Thoracic aorta (tissue), 2 donors: ENCODE results near the gene SLC17A5. TPM values are rescaled to one million over a fixed set of nuclear protein-coding genes. Genes with fewer than 3 reads are reported as not detected.
"Not testable (repeated sequence)": the region's sequence is repeated elsewhere in the genome, so short reads cannot be mapped to it uniquely, and the experiment has no call there.

Experiments used
- ATAC-seq: fragments of 150-250 bp; one replicate; pipeline ENCODE4 v1.8.0; 2017; ENCODE audit warnings: low read depth; ENCODE audit not compliant: insufficient number of reproducible peaks, low FRiP score
- DNase-seq: peaks from one replicate; pipeline ENCODE4 v3.0.0-alpha.2; 2020; ENCODE audit warnings: low spot score
- H3K27ac ChIP-seq, 2 donors: fragments of 200-600 bp; sonication (generic); 1 replicate in 1 of 2; 2 replicates in 1 of 2; pipeline ENCODE4 v1.5.1; 2016; ENCODE audit warnings: mild to moderate bottlenecking in 2 of 2, moderate library complexity in 2 of 2
- H3K27me3 ChIP-seq: fragments of 200-600 bp; sonication (generic); replicated peaks from 2 replicates; pipeline ENCODE4 v1.6.0; 2016; ENCODE audit warnings: mild to moderate bottlenecking; ENCODE audit not compliant: insufficient read depth
- H3K36me3 ChIP-seq: fragments of 200-600 bp; sonication (generic); one replicate; pipeline ENCODE4 v1.5.1; 2016
- H3K4me1 ChIP-seq, 2 donors: fragments of 200-600 bp; sonication (generic); 1 replicate in 1 of 2; 2 replicates in 1 of 2; pipeline versions ENCODE4 v1.5.1 to v1.6.0; 2016; ENCODE audit warnings: low read depth in 2 of 2, mild to moderate bottlenecking in 1 of 2; ENCODE audit not compliant: control insufficient read depth in 1 of 2
- H3K4me3 ChIP-seq: fragments of 200-600 bp; sonication (generic); 2 replicates; pipeline ENCODE4 v1.5.1; 2016; ENCODE audit warnings: mild to moderate bottlenecking
- H3K9me3 ChIP-seq: fragments of 200-600 bp; sonication (generic); 2 replicates; pipeline ENCODE4 v1.5.1; 2016
- CTCF ChIP-seq: fragments of 200-600 bp; sonication (generic); IDR thresholded peaks from one replicate; pipeline ENCODE4 v1.5.1; 2019; ENCODE audit warnings: antibody characterized with exemption
- total RNA-seq, 2 donors: library from RNA; depleted of rRNA; stranded (reverse); fragments of >200 nt; gene quantifications; one replicate each; pipeline versions ENCODE4 v1.1.0 to v1.2.3, GENCODE V29; 2016

SLC17A5 gene
- total RNA-seq, 2 donors from 2014 or later, result 24.1 to 36.8 TPM

- peak within 1 kb of the TSS; percentile 67 to 71 for H3K27ac ChIP-seq
- TF ChIP-seq CTCF, result no peak
- DNase-seq, result no peak
Observed at GRCh38 chr6:73695619-73696421, 42.0 kb upstream of the SLC17A5 start, which contains the start of gene CD109. TSS of gene CD109 (plus strand) at chr6:73696203. CDS start at chr6:73696216, 13 bp downstream.

DNA sequence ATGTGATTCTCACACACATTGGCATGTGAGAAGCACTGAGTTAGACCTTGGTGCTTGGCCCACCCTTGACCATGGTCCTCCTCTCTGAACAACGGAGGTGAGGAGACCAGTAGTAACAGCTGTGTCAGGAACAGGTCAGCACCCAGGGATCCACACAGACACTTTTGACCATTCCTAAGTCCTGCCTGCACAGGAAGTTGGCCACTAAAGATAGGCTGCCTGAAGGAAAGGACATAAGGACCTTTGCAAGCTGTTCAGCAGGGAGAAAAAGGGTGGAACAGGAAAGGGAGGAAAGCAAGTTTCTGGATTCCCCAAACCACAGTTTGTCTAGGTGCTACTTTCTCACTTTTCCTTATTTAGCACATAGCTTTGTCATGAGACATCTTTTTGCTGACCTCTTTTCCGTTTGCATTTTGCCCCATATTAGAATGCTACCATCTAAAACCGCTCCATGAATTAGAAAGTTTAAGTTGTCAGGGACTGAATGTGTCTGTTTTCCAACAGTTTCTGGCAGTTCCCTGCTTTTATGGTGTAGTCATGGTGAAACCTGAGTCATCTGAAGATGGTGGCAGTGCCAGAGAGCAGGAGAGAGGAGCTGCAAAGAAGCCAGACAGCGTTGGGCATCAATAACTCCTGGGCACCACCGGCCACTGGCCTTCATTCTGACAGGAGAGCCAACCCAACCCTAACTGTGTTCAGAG lies 41.1 kb upstream of the SLC17A5 start:
- no peaks in the 10 kb centered on the region for H3K36me3 ChIP-seq
- peak overlapping the region; percentile 67 to 71 for H3K27ac ChIP-seq
- no peaks in the 10 kb centered on the region for H3K9me3 ChIP-seq
- H3K4me3 ChIP-seq, result peak overlapping the region; percentile 72
- ATAC-seq, result peak; percentile 60
- H3K4me1 ChIP-seq, result peaks cover 0 to 29% of the 10 kb centered on the region in 2 donors
- H3K27me3 ChIP-seq, result no peaks in the 10 kb centered on the region
- no peak for DNase-seq
- TF ChIP-seq CTCF, result no peak

More at GRCh38 chr6:73695619-73696421, 42.0 kb upstream of the SLC17A5 start, which contains the start of gene CD109:
- no peaks in the 10 kb centered on the region for H3K27me3 ChIP-seq
- no peaks in the 10 kb centered on the region for H3K9me3 ChIP-seq
- peak within 1 kb of the TSS; percentile 72 for H3K4me3 ChIP-seq
- peaks cover 0 to 29% of the 10 kb centered on the region in 2 donors for H3K4me1 ChIP-seq
- no peaks in the 10 kb centered on the region for H3K36me3 ChIP-seq
- ATAC-seq, result peak; percentile 52

DNA sequence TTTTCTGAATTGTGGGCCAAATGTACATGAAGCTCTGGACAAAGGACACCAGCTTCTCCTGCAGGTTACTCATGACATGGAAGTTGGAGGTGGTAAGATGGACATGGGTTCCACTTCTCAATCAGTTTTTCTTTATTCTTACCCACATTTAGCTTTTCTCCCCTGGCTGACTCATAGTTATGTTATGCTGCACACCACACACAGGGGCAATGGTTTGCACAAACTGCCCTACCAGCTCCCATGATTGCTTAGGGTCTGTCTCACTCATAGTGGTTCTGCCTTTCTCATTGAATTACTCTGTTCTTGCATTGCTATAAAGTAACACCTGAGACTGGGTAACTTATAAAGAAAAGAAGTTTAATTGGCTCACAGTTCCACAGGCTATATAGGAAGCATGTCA lies 37.7 kb upstream of the SLC17A5 start:
- no peak for TF ChIP-seq CTCF
- Histone ChIP-seq H3K4me1 (peaks cover 0 to 14% of the 10 kb centered on the region in 2 donors), H3K36me3 (no peaks in the 10 kb centered on the region), H3K4me3 (no peak overlapping the region), H3K27ac (no peak overlapping the region), H3K27me3 (no peaks in the 10 kb centered on the region), H3K9me3 (no peaks in the 10 kb centered on the region)
- no peak for DNase-seq
- no peak for ATAC-seq

DNA sequence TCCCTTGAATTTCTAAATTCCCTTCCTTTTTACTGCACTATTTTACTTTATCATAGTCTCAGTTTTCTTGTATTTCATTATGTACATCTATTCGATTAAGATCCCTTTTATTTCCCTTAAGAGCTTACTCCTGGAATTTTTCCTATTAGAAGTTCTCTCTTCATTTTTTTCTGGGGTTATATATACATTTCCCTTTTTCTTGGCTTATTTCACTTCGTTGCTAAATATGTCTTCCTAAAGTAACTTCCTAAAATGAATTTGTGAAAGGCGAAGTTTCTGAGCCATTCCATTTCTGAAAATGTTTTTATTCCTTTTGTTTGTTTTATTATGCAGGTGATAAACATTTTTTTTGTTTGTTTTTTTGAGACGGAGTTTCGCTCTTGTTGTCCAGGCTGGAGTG lies 36.3 kb upstream of the SLC17A5 start:
- Histone ChIP-seq H3K36me3 (no peaks in the 10 kb centered on the region), H3K4me3 (no peak overlapping the region), H3K27me3 (no peaks in the 10 kb centered on the region), H3K9me3 (no peaks in the 10 kb centered on the region), H3K4me1 (peaks cover 0 to 7% of the 10 kb centered on the region in 2 donors), H3K27ac (no peak overlapping the region)
- TF ChIP-seq CTCF, result no peak
- DNase-seq (no peak), ATAC-seq (no peak)

GRCh38 chr6:73688351-73688750 lies 34.6 kb upstream of the SLC17A5 start:
- DNase-seq, result no peak
- Histone ChIP-seq H3K9me3 (no peaks in the 10 kb centered on the region), H3K27me3 (no peaks in the 10 kb centered on the region), H3K4me3 (no peak overlapping the region), H3K4me1 (no peaks in the 10 kb centered on the region), H3K36me3 (no peaks in the 10 kb centered on the region), H3K27ac (no peak overlapping the region)
- no peak for ATAC-seq
- no peak for TF ChIP-seq CTCF

DNA sequence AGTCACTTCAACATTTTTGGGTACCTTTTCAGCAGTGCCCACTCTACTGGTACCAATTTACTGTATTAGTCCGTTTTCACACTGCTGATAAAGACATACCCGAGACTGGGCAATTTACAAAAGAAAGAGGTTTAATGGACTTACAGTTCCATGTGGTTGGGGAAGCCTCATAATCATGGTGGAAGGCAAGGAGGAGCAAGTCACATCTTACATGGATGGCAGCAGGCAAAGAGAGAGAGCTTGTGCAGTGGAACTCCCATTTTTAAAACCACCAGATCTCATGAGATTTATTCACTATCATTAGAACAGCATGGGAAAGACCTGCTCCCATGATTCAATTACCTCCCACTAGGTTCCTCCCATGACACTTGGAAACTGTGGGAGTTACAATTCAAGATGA lies 29.8 kb upstream of the SLC17A5 start:
- not testable (repeated sequence) for H3K4me3 ChIP-seq, H3K36me3 ChIP-seq, ATAC-seq, H3K9me3 ChIP-seq, DNase-seq, H3K27me3 ChIP-seq, H3K27ac ChIP-seq, H3K4me1 ChIP-seq
